ENCODE results near the gene SPG11. TPM values are rescaled to one million over a fixed set of nuclear protein-coding genes. Genes with fewer than 3 reads are reported as not detected.

The SPG11 gene
- total and polyA plus RNA-seq, 2 of the 13 experiments (the other 11 are each of a cell fraction or from before 2014, with no cell fraction given) = 31.5 to 40.7 TPM

GRCh38 chr15:44662478-44663409 lies 718 bp downstream of the SPG11 start (continued):
- TF ChIP-seq POLR2A (IDR thresholded peaks at IDR 0.05; ENCODE audit: insufficient read depth in 1 of 2, low read depth in 2 of 2, low read length in 2 of 2) (peak in 1 of 2 experiments; percentile 67; a peak in 1 of 4 replicates), HNRNPH1 (optimal IDR thresholded peaks at IDR 0.05; ENCODE audit: low read depth, low read length) (no peak), ZMYM3 (CRISPR knock-in tag; IDR thresholded peaks at IDR 0.05) (peak; percentile 69), KLF13 (CRISPR knock-in tag; IDR thresholded peaks at IDR 0.05) (peak; percentile 69; the same call in 1 of the 2 replicates), SNAPC4 (CRISPR knock-in tag; IDR thresholded peaks at IDR 0.05) (no peak), ZNF337 (CRISPR knock-in tag; IDR thresholded peaks at IDR 0.05; ENCODE audit: borderline replicate concordance, low read depth) (peak; percentile 46; the same call in 1 of the 2 replicates), ELF3 (CRISPR knock-in tag; IDR thresholded peaks at IDR 0.05) (peak; percentile 26; the same call in 1 of the 2 replicates), CBX1 (IDR thresholded peaks at IDR 0.05; ENCODE audit: low read depth) (peak; percentile 14), HDAC2 (CRISPR knock-in tag; IDR thresholded peaks at IDR 0.05) (no peak), ZNF460 (CRISPR knock-in tag; IDR thresholded peaks at IDR 0.05; ENCODE audit: borderline replicate concordance) (peak; percentile 93), ATF3 (CRISPR knock-in tag; IDR thresholded peaks at IDR 0.05) (0 out of 2 replicates have a peak, but pooled peaks have one; percentile 11), ZNF512B (CRISPR knock-in tag; IDR thresholded peaks at IDR 0.05; ENCODE audit: borderline replicate concordance) (0 out of 2 replicates have a peak, but pooled peaks have one; percentile 38), IRF2 (CRISPR knock-in tag; IDR thresholded peaks at IDR 0.05) (no peak), SMAD3 (CRISPR knock-in tag; IDR thresholded peaks at IDR 0.05) (peak; percentile 24; the same call in 1 of the 2 replicates), ETV5 (CRISPR knock-in tag; IDR thresholded peaks at IDR 0.05; ENCODE audit: borderline replicate concordance) (no peak), PRDM15 (CRISPR knock-in tag; IDR thresholded peaks at IDR 0.05) (peak; percentile 5; the same call in 1 of the 2 replicates), ETV6 (CRISPR knock-in tag; conservative IDR thresholded peaks at IDR 0.05) (0 out of 2 replicates have a peak, but pooled peaks have one; percentile 16)
